ENCODE data around the gene GOPC.

GOPC gene

DNA sequence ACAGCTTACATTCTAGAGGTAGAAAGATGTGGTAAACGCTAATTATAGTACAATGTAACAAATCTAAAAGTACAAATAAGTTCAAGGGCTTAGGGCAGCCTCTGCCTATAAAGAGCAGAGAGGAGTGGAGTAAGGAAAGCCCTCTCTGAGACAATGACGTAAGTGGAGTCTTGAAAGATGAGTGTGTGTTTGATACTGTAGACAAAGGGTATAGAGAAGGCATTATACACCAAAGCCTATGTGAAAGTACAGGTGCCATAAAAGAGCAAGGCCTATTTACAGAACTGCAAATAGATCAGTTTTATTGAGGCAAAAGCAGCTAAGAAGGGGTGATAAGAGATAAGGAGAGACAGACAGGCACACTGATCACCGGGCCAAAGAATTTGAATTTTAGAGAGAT lies 10.9 kb downstream of the GOPC start:
- H3K27me3 ChIP-seq: no peaks in the 10 kb centered on the region
- H3K4me1 ChIP-seq (ENCODE audit: control insufficient read depth in 1 of 2, insufficient read depth in 1 of 2, low read depth in 1 of 2, low read length in 1 of 2): no peaks in the 10 kb centered on the region
- TF ChIP-seq, protein P1, sequence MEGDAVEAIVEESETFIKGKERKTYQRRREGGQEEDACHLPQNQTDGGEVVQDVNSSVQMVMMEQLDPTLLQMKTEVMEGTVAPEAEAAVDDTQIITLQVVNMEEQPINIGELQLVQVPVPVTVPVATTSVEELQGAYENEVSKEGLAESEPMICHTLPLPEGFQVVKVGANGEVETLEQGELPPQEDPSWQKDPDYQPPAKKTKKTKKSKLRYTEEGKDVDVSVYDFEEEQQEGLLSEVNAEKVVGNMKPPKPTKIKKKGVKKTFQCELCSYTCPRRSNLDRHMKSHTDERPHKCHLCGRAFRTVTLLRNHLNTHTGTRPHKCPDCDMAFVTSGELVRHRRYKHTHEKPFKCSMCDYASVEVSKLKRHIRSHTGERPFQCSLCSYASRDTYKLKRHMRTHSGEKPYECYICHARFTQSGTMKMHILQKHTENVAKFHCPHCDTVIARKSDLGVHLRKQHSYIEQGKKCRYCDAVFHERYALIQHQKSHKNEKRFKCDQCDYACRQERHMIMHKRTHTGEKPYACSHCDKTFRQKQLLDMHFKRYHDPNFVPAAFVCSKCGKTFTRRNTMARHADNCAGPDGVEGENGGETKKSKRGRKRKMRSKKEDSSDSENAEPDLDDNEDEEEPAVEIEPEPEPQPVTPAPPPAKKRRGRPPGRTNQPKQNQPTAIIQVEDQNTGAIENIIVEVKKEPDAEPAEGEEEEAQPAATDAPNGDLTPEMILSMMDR (IDR thresholded peaks at IDR 0.05): no peak

DNA sequence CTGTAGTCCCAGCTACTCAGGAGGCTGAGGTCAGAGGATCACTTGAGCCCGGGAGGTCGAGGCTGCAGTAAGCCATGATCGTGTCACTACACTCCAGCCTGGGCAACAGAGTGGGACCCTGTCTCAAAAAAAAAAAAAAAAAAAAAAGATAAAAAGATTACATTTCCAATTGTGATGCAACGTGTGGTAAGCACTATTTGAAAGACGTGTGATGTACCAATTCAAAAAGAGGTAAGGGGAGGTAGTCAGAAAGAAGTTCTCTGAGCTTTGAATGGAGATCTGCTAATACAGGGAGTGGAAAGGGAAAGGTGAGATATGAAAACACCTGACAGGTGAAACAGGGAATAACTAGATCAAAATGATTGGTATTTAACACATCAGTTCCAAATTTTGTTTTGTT lies 11.9 kb downstream of the GOPC start:
- Histone ChIP-seq H3K4me1 (ENCODE audit: control insufficient read depth in 1 of 2, insufficient read depth in 1 of 2, low read depth in 1 of 2, low read length in 1 of 2) (no peaks in the 10 kb centered on the region), H3K36me3 (peaks cover 12% of the 10 kb centered on the region), H3K4me3 (ENCODE audit: low read depth in 1 of 2, low read length in 1 of 2) (no peak overlapping the region), H3K27me3 (no peaks in the 10 kb centered on the region), H3K27ac (no peak overlapping the region), H3K9me3 (no peaks in the 10 kb centered on the region)
- TF ChIP-seq, protein P1 (IDR thresholded peaks at IDR 0.05): no peak

More for the DNA sequence above, 10.9 kb downstream of the GOPC start:
- no peaks in the 10 kb centered on the region for H3K9me3 ChIP-seq
- H3K36me3 ChIP-seq: peaks cover 12% of the 10 kb centered on the region
- no peak overlapping the region for H3K27ac ChIP-seq
- no peak overlapping the region for H3K4me3 ChIP-seq (ENCODE audit: low read depth in 1 of 2, low read length in 1 of 2)

DNA sequence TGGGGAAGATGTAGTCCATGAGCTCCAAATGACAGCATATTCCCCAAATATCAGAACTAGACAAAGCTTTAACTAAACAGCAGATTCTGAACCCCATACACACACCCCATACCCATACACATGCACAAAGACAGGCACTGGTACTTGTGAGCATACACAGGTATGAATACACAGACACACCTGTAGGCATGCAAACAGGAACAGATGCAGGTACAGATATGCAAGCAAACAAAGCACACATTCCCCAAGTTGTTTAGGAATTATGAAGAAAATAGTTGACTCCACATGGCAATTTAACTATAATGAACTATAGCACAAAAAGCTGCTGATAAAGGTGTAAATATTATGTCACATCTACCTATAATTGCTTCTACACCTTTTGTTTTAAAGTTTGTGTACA lies 16.7 kb downstream of the GOPC start:
- TF ChIP-seq, protein P1 (IDR thresholded peaks at IDR 0.05): no peak
- Histone ChIP-seq H3K27ac (no peak overlapping the region), H3K4me3 (ENCODE audit: low read depth in 1 of 2, low read length in 1 of 2) (no peak overlapping the region), H3K4me1 (ENCODE audit: control insufficient read depth in 1 of 2, insufficient read depth in 1 of 2, low read depth in 1 of 2, low read length in 1 of 2) (no peaks in the 10 kb centered on the region), H3K9me3 (no peaks in the 10 kb centered on the region), H3K27me3 (no peaks in the 10 kb centered on the region), H3K36me3 (peaks cover 12% of the 10 kb centered on the region)

DNA sequence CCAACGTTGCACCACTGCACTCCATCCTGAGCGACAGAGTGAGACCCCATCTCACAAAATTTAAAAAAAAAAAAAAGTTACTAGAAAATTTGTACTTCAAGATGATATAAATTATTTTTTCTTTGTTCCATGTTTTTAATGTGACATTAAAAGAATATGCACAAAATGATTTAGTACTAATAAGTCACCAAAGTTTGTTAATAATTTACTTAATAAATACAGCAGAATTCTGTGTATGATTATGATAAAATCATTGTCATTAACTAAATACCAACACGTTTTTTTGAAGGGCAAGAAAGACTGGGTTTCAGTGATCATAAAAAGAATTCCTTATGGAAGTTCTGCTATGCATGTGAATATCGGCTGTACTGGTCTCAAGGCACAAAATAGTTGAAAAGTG lies 28.1 kb downstream of the GOPC start:
- no peaks in the 10 kb centered on the region for H3K4me1 ChIP-seq (ENCODE audit: control insufficient read depth in 1 of 2, insufficient read depth in 1 of 2, low read depth in 1 of 2, low read length in 1 of 2)
- TF ChIP-seq, protein P1 (IDR thresholded peaks at IDR 0.05): no peak
- H3K4me3 ChIP-seq (ENCODE audit: low read depth in 1 of 2, low read length in 1 of 2): no peak overlapping the region
- no peaks in the 10 kb centered on the region for H3K27me3 ChIP-seq
- peaks cover 34% of the 10 kb centered on the region for H3K36me3 ChIP-seq
- H3K9me3 ChIP-seq: no peaks in the 10 kb centered on the region
- H3K27ac ChIP-seq: no peak overlapping the region

DNA sequence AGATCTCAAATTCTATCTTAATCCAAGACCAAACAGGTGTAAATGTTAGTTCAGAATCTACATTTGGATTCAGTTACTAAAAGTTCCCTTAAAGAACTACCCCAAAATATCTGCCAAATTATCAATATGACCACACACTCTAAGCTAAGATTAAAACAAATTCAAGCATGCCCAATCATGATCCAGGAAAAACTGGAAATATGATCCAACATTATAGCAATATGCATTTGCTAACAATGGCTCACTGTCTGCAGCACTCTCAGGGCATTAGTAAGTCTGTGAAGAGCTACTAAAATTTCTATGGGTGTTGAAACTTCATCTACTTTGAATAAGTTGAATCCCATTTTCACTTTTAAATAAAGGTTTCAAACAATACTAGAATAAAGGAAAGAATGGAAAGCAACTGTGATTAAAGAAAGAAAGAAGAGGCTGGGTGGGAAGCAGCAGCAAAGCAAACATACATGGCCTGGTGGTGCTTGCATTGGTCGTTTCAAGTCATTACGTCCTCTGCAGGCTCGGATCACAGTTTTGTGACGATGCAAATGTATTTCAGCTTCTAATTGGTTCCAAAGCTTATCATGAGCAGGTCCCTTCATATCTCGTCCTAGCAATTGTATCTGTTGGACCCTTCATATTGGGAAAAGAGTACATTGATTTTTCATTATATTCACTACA lies 29.2 kb downstream of the GOPC start:
- Histone ChIP-seq H3K27me3 (no peaks in the 10 kb centered on the region), H3K4me3 (ENCODE audit: low read depth in 1 of 2, low read length in 1 of 2) (no peak overlapping the region), H3K4me1 (ENCODE audit: control insufficient read depth in 1 of 2, insufficient read depth in 1 of 2, low read depth in 1 of 2, low read length in 1 of 2) (no peaks in the 10 kb centered on the region), H3K9me3 (no peaks in the 10 kb centered on the region), H3K27ac (no peak overlapping the region), H3K36me3 (peaks cover 42% of the 10 kb centered on the region)
- TF ChIP-seq, protein P1 (IDR thresholded peaks at IDR 0.05): no peak
